Hepatocyte (in vitro differentiated cells): ENCODE results near the gene TBC1D28.
"Not testable (repeated sequence)": the region's sequence is repeated elsewhere in the genome, so short reads cannot be mapped to it uniquely, and the experiment has no call there.

Experiments used
- EZH2phosphoT487 ChIP-seq: fragments of 200-600 bp; sonication (generic); IDR thresholded peaks from one replicate; pipeline ENCODE4 v1.6.1; 2018; ENCODE audit warnings: antibody characterized with exemption, mild to moderate bottlenecking, low read depth, moderate library complexity; ENCODE audit not compliant: unreplicated experiment, severe bottlenecking
- TF ChIP-seq, protein P1 (sequence below): fragments of 200-600 bp; sonication (generic); IDR thresholded peaks from 2 replicates; pipeline ENCODE4 v1.5.1; 2016; ENCODE audit warnings: antibody characterized with exemption, mild to moderate bottlenecking; ENCODE audit not compliant: poor library complexity

GRCh38 chr17:18624862-18625501 lies 19.2 kb downstream of the TBC1D28 start:
- TF ChIP-seq, protein P1, sequence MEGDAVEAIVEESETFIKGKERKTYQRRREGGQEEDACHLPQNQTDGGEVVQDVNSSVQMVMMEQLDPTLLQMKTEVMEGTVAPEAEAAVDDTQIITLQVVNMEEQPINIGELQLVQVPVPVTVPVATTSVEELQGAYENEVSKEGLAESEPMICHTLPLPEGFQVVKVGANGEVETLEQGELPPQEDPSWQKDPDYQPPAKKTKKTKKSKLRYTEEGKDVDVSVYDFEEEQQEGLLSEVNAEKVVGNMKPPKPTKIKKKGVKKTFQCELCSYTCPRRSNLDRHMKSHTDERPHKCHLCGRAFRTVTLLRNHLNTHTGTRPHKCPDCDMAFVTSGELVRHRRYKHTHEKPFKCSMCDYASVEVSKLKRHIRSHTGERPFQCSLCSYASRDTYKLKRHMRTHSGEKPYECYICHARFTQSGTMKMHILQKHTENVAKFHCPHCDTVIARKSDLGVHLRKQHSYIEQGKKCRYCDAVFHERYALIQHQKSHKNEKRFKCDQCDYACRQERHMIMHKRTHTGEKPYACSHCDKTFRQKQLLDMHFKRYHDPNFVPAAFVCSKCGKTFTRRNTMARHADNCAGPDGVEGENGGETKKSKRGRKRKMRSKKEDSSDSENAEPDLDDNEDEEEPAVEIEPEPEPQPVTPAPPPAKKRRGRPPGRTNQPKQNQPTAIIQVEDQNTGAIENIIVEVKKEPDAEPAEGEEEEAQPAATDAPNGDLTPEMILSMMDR: not testable (repeated sequence)
- TF ChIP-seq EZH2phosphoT487: not testable (repeated sequence)
